ENCODE data around the gene SLC2A8.

SLC2A8 gene

GRCh38 chr9:127402401-127403090 is 5.6 kb downstream of the SLC2A8 start:
- DNase-seq (ENCODE audit: low spot score): no peak

GRCh38 chr9:127403507-127404192 is 6.7 kb downstream of the SLC2A8 start:
- no peak for DNase-seq (ENCODE audit: low spot score)

- DNase-seq (ENCODE audit: low spot score): no peak
Observed at GRCh38 chr9:127404631-127405030, 7.7 kb downstream of the SLC2A8 start.

- DNase-seq (ENCODE audit: low spot score): no peak
Observed at GRCh38 chr9:127405344-127406125, 8.6 kb downstream of the SLC2A8 start.

GRCh38 chr9:127406799-127407491 is 10.0 kb downstream of the SLC2A8 start:
- no peak for DNase-seq (ENCODE audit: low spot score)

- DNase-seq (ENCODE audit: low spot score): no peak
Observed at GRCh38 chr9:127407492-127407843, 10.5 kb downstream of the SLC2A8 start.

GRCh38 chr9:127411122-127411521 is 14.2 kb downstream of the SLC2A8 start:
- no peak for DNase-seq (ENCODE audit: low spot score)

GRCh38 chr9:127415141-127415540 is 18.2 kb downstream of the SLC2A8 start:
- DNase-seq (ENCODE audit: low spot score): no peak

GRCh38 chr9:127415657-127416056 is 18.7 kb downstream of the SLC2A8 start:
- DNase-seq (ENCODE audit: low spot score): no peak

- DNase-seq (ENCODE audit: low spot score): peak; percentile 35
Observed at GRCh38 chr9:127417131-127418036, 20.4 kb downstream of the SLC2A8 start.

- DNase-seq (ENCODE audit: low spot score): no peak
Observed at GRCh38 chr9:127418037-127418471, 21.1 kb downstream of the SLC2A8 start.

- DNase-seq (ENCODE audit: low spot score): no peak
Observed at GRCh38 chr9:127419348-127419747, 22.4 kb downstream of the SLC2A8 start.

GRCh38 chr9:127421057-127421456 is 24.1 kb downstream of the SLC2A8 start:
- DNase-seq (ENCODE audit: low spot score): no peak

- DNase-seq (ENCODE audit: low spot score): no peak
Observed at GRCh38 chr9:127422133-127422782, 25.3 kb downstream of the SLC2A8 start.

GRCh38 chr9:127422787-127423186 is 25.8 kb downstream of the SLC2A8 start:
- no peak for DNase-seq (ENCODE audit: low spot score)

- DNase-seq (ENCODE audit: low spot score): peak; percentile 23
Observed at GRCh38 chr9:127423476-127423933, 26.5 kb downstream of the SLC2A8 start.

- DNase-seq (ENCODE audit: low spot score): peak; percentile 99
Observed at GRCh38 chr9:127423934-127424675, 27.1 kb downstream of the SLC2A8 start, which contains the start of gene ZNF79. TSS of gene ZNF79 (plus strand) at chr9:127424382. CDS start at chr9:127424788, 406 bp downstream.

- no peak for DNase-seq (ENCODE audit: low spot score)
Observed at GRCh38 chr9:127424676-127424999, 27.7 kb downstream of the SLC2A8 start.

GRCh38 chr9:127426756-127427155 is 29.8 kb downstream of the SLC2A8 start:
- no peak for DNase-seq (ENCODE audit: low spot score)

GRCh38 chr9:127428348-127428747 is 31.4 kb downstream of the SLC2A8 start:
- no peak for DNase-seq (ENCODE audit: low spot score)

Measured in AG20443 (cell line).